Measurements from ENCODE around the gene SND1.

DNA sequence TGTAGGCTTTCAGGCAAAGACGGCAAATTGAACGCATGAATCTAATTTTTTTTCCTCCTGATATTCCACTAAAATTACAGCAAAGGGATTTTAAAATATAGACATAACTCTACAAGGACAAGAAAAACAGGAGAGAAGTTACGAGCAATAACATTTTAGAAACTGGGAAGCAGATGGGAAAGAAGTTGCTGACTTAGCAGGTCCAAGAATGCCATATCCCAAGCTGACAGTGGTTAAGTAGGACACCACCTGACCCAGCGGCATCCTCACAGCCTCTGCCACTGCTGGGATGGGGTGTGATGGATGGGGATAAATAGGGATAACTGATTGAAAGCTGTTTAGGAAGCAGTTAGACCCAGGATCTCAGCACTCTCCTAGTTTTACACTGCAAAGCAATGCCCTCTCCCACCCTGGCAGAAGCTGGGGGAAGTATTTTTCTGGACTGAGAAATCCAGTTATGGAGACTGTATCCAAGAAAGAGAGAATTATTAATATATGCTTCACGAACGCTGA, 489.7 kb downstream of the SND1 start:
- TF ChIP-seq, protein P1, sequence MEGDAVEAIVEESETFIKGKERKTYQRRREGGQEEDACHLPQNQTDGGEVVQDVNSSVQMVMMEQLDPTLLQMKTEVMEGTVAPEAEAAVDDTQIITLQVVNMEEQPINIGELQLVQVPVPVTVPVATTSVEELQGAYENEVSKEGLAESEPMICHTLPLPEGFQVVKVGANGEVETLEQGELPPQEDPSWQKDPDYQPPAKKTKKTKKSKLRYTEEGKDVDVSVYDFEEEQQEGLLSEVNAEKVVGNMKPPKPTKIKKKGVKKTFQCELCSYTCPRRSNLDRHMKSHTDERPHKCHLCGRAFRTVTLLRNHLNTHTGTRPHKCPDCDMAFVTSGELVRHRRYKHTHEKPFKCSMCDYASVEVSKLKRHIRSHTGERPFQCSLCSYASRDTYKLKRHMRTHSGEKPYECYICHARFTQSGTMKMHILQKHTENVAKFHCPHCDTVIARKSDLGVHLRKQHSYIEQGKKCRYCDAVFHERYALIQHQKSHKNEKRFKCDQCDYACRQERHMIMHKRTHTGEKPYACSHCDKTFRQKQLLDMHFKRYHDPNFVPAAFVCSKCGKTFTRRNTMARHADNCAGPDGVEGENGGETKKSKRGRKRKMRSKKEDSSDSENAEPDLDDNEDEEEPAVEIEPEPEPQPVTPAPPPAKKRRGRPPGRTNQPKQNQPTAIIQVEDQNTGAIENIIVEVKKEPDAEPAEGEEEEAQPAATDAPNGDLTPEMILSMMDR (IDR thresholded peaks at IDR 0.05), result no peak
- no peak for TF ChIP-seq POLR2A (IDR thresholded peaks at IDR 0.05)

Data from body of pancreas (tissue), 4 donors.